DOHH2 (cell line): ENCODE measurements around the gene N4BP2L2.

ENCODE experiments used
- H3F3A ChIP-seq: fragments of 200-600 bp; sonication (generic), shearing (Covaris generic); 2 replicates; pipeline ENCODE4 v1.6.0; 2016; ENCODE audit warnings: antibody characterized with exemption, mild to moderate bottlenecking; ENCODE audit not compliant: control insufficient read depth, insufficient read depth
- H3K27ac ChIP-seq: fragments of 200-600 bp; sonication (generic); 2 replicates; pipeline ENCODE4 v1.5.1; 2014; ENCODE audit warnings: low read depth, mild to moderate bottlenecking, low read length, moderate library complexity
- H3K27me3 ChIP-seq: fragments of 200-600 bp; sonication (generic); 2 replicates; pipeline ENCODE4 v1.6.1; 2014; ENCODE audit warnings: mild to moderate bottlenecking, low read length, mixed read lengths; ENCODE audit not compliant: control insufficient read depth
- H3K36me3 ChIP-seq: fragments of 200-600 bp; sonication (generic); 2 replicates; pipeline ENCODE4 v1.6.1; 2014; ENCODE audit warnings: mild to moderate bottlenecking, low read length, moderate library complexity, mixed read lengths; ENCODE audit not compliant: control insufficient read depth
- H3K4me1 ChIP-seq: fragments of 200-600 bp; sonication (generic); 2 replicates; pipeline ENCODE4 v1.6.1; 2014; ENCODE audit warnings: mild to moderate bottlenecking, low read length, mixed read lengths; ENCODE audit not compliant: control insufficient read depth
- H3K4me2 ChIP-seq: fragments of 200-600 bp; sonication (generic); 2 replicates; pipeline ENCODE4 v1.6.0; 2014; ENCODE audit warnings: mild to moderate bottlenecking, low read length, moderate library complexity
- H3K4me3 ChIP-seq: fragments of 200-600 bp; sonication (generic); 2 replicates; pipeline ENCODE4 v1.5.1; 2014; ENCODE audit warnings: mild to moderate bottlenecking, low read length, mixed read lengths
- H3K79me2 ChIP-seq: fragments of 200-600 bp; sonication (generic); 2 replicates; pipeline ENCODE4 v1.6.1; 2014; ENCODE audit warnings: mild to moderate bottlenecking, low read length, mixed read lengths; ENCODE audit not compliant: control insufficient read depth
- H3K9me2 ChIP-seq: fragments of 200-600 bp; sonication (generic); replicated peaks from 2 replicates; pipeline ENCODE4 v1.6.1; 2014; ENCODE audit warnings: mild to moderate bottlenecking, low read length, mixed read lengths; ENCODE audit not compliant: control insufficient read depth
- H3K9me3 ChIP-seq: fragments of 200-600 bp; sonication (generic); 2 replicates; pipeline ENCODE4 v1.6.1; 2014; ENCODE audit warnings: antibody characterized with exemption, low read length, mixed read lengths; ENCODE audit not compliant: control insufficient read depth, insufficient read depth
- H4K20me1 ChIP-seq: fragments of 200-600 bp; sonication (generic); 2 replicates; pipeline ENCODE4 v1.6.0; 2014; ENCODE audit warnings: low read depth, mild to moderate bottlenecking, antibody characterized with exemption, low read length, moderate library complexity; ENCODE audit not compliant: control insufficient read depth, insufficient read depth
- CTCF ChIP-seq: fragments of 200-600 bp; sonication (generic); IDR thresholded peaks from one replicate; pipeline ENCODE4 v1.5.1; 2014; ENCODE audit warnings: antibody characterized with exemption, mild to moderate bottlenecking, low read depth, low read length; ENCODE audit not compliant: poor library complexity, severe bottlenecking
- EZH2phosphoT487 ChIP-seq: fragments of 200-600 bp; sonication (generic); IDR thresholded peaks from 2 replicates; pipeline ENCODE4 v1.6.1; 2017; ENCODE audit warnings: borderline replicate concordance, mild to moderate bottlenecking, antibody characterized with exemption, low read length, moderate library complexity, mixed read lengths

The N4BP2L2 gene

GRCh38 chr13:32491028-32491427 is 47.6 kb downstream of the N4BP2L2 start:
- H3K4me1 ChIP-seq = no peaks in the 10 kb centered on the region

DNA sequence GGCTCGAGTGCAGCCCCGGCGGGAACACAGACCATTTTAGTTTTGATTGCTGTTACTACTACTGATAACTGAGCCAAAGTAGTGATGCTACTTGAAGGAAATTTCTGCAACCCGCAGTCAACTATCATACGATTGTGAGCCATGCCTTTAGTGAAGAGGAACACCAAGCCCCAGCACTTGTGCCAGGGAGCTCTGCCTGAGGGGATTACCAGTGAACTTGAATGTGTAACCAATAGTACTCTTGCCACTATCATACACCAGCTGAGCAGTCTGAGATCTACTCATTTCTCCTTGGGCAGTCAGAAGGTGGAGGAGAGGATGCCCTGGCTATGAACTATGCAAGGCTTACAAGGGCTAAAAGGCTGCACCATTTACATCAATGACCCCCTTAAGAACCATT is 61.7 kb downstream of the N4BP2L2 start:
- H4K20me1 ChIP-seq = no peaks in the 10 kb centered on the region
- no peaks in the 10 kb centered on the region for H3K4me1 ChIP-seq
- no peaks in the 10 kb centered on the region for H3K36me3 ChIP-seq
- H3K27ac ChIP-seq = no peak overlapping the region
- H3K9me3 ChIP-seq = no peaks in the 10 kb centered on the region
- H3K79me2 ChIP-seq = no peaks in the 10 kb centered on the region
- no peaks in the 10 kb centered on the region for H3K9me2 ChIP-seq
- no peaks in the 10 kb centered on the region for H3F3A ChIP-seq
- H3K27me3 ChIP-seq = no peaks in the 10 kb centered on the region
- H3K4me2 ChIP-seq = no peak overlapping the region
- no peak overlapping the region for H3K4me3 ChIP-seq
- TF ChIP-seq CTCF (no peak), EZH2phosphoT487 (no peak)

More at GRCh38 chr13:32491028-32491427, 47.6 kb downstream of the N4BP2L2 start:
- Histone ChIP-seq H3K27ac (no peak overlapping the region), H3K36me3 (no peaks in the 10 kb centered on the region), H3K4me2 (no peak overlapping the region), H3K4me3 (no peak overlapping the region), H4K20me1 (no peaks in the 10 kb centered on the region), H3K9me2 (no peaks in the 10 kb centered on the region), H3K79me2 (no peaks in the 10 kb centered on the region), H3F3A (no peaks in the 10 kb centered on the region), H3K27me3 (no peaks in the 10 kb centered on the region), H3K9me3 (no peaks in the 10 kb centered on the region)
- TF ChIP-seq CTCF (no peak), EZH2phosphoT487 (no peak)

DNA sequence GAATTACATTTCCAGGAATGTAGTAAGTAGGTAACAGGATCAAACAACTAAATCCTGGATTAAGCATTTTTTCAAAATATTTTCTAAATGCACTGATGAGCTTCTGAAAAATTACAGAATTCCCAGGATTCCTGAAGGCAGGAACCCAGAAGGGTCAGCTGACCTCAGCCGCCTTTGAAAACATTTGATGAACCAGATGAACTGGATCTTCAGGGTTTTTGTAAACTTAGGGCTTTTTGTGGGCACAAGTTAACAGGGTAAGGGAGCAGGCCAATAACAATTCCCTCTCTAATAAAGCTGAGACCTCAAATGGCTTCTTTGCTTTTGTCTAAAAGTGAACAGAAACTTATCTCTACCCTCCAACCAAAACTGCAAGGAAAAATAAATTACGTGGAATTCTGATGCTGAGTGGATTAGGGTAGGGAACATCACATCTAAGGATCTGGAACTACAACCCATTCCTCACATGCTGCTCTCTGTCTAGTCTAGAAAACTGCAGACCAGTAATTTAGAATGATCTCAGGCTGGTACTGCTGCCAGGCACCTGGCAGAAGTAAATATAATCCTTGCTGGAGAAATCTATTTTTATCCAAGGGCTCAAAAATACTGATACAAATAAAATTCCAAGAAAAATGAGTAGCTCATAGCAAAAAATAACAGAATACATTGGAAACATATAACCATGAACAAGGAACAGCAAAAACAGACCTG is 62.4 kb downstream of the N4BP2L2 start:
- no peaks in the 10 kb centered on the region for H3K9me3 ChIP-seq
- no peaks in the 10 kb centered on the region for H3K36me3 ChIP-seq
- no peaks in the 10 kb centered on the region for H3K4me1 ChIP-seq
- TF ChIP-seq CTCF (no peak), EZH2phosphoT487 (no peak)
- no peaks in the 10 kb centered on the region for H3K27me3 ChIP-seq
- H3K27ac ChIP-seq = no peak overlapping the region
- H3K79me2 ChIP-seq = no peaks in the 10 kb centered on the region
- no peak overlapping the region for H3K4me3 ChIP-seq
- H3K4me2 ChIP-seq = no peak overlapping the region
- H3K9me2 ChIP-seq = no peaks in the 10 kb centered on the region
- no peaks in the 10 kb centered on the region for H4K20me1 ChIP-seq
- H3F3A ChIP-seq = no peaks in the 10 kb centered on the region
